ENCODE data around the gene HTRA1. TPM values are rescaled to one million over a fixed set of nuclear protein-coding genes. Genes with fewer than 3 reads are reported as not detected.

The HTRA1 gene
- total RNA-seq, 2 experiments from 2014 or later = not detected

DNA sequence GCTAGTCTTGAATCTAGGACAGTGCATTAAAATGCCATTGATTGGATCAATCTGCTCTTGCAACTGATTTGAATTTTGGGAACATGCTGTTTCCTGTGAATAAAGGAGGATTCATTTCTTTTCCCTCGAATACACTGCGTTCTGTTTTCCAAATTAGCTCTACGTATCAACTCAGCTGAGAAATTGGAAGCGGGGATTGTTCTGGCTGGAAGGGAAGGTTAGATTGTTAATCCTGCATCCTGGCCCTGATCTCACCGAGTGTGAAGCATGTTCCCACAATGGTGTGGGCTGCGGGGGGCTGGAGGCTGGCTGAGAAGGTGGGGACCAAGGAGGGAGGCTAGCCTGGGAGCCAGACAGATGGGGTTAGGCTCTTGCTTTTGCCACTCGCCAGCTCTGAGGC is 17.6 kb downstream of the HTRA1 start:
- Mint-ChIP-seq H3K27me3 (peaks cover 7% of the 10 kb centered on the region), H3K36me3 (no peaks in the 10 kb centered on the region), H3K27ac (no peak overlapping the region), H3K4me1 (ENCODE audit: low read depth) (no peaks in the 10 kb centered on the region), H3K9me3 (peaks cover 6% of the 10 kb centered on the region), H3K4me3 (no peak overlapping the region)
- intact Hi-C loops (cut with micrococcal nuclease) = no loop called here
- CTCF ChIA-PET = no interaction called here
- DNase-seq = no peak
- POLR2A ChIA-PET = no interaction called here

- POLR2A ChIA-PET = no interaction called here
- intact Hi-C loops (cut with micrococcal nuclease) = no loop called here
These were observed 18.9 kb downstream of the HTRA1 start for GRCh38 chr10:122480146-122480833.

GRCh38 chr10:122481296-122482056 is 20.1 kb downstream of the HTRA1 start:
- peaks cover 7% of the 10 kb centered on the region for H3K27me3 Mint-ChIP-seq
- peaks cover 6% of the 10 kb centered on the region for H3K9me3 Mint-ChIP-seq
- DNase-seq = no peak
- no peaks in the 10 kb centered on the region for H3K36me3 Mint-ChIP-seq
- POLR2A ChIA-PET = no interaction called here
- no peaks in the 10 kb centered on the region for H3K4me1 Mint-ChIP-seq (ENCODE audit: low read depth)
- no peak overlapping the region for H3K4me3 Mint-ChIP-seq
- H3K27ac Mint-ChIP-seq = no peak overlapping the region
- intact Hi-C loops (cut with micrococcal nuclease) = no loop called here
- CTCF ChIA-PET = interaction anchor here (1.1 kb wide), 1 partner anchor 84 kb away, joined by 3 read pairs; no protein-coding TSS in a partner anchor

More at GRCh38 chr10:122480146-122480833, 18.9 kb downstream of the HTRA1 start:
- peaks cover 6% of the 10 kb centered on the region for H3K9me3 Mint-ChIP-seq
- H3K4me1 Mint-ChIP-seq (ENCODE audit: low read depth) = no peaks in the 10 kb centered on the region
- no peak for DNase-seq
- CTCF ChIA-PET = interaction anchor here (1.1 kb wide), 1 partner anchor 85 kb away, joined by 3 read pairs; no protein-coding TSS in a partner anchor
- no peak overlapping the region for H3K4me3 Mint-ChIP-seq
- H3K36me3 Mint-ChIP-seq = no peaks in the 10 kb centered on the region
- H3K27ac Mint-ChIP-seq = no peak overlapping the region
- peaks cover 7% of the 10 kb centered on the region for H3K27me3 Mint-ChIP-seq

DNA sequence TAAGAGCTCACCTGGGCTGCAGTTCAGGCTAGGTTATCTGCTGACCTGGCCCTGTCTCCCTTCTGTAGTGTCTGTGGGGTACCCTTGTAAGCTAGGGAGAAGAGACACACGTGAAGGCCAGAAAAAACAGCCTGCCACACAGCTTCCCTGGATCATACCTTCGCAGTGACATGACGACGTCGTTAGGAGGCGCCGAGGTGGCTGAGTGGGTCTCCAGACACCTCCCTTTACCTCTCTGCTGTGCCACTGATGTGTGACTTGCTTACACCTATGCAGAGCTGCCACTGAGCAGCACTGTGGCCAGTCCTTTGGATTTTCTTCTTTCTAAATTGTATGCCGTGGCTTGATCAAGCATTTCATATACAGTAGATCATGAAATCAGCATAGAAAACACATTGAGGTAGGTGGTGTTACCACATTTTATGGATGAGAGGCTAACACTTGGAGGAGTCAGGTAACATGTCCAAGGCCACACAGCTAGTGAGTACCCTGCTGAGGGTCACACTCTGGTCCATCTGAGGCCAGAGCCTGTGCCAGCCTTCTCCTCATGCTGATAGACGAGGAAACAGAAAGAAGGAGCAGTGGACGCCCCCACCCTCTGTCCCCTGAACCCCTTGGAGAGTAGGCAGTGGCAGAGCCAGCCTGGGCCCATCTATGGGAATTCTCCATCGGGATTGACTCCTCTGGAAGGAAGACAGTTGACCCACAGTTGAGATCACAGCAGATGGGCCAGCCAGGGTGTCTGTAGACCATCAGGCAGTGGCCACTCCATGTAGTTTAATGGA is 23.1 kb downstream of the HTRA1 start:
- no peak overlapping the region for H3K27ac Mint-ChIP-seq
- ChIA-PET CTCF (interaction anchor here (1.5 kb wide), 1 partner anchor 49 kb away, joined by 4 read pairs; no protein-coding TSS in a partner anchor), POLR2A (no interaction called here)
- H3K4me1 Mint-ChIP-seq (ENCODE audit: low read depth) = peaks cover 4% of the 10 kb centered on the region
- no peak for DNase-seq
- H3K4me3 Mint-ChIP-seq = no peak overlapping the region
- H3K36me3 Mint-ChIP-seq = no peaks in the 10 kb centered on the region
- peaks cover 8% of the 10 kb centered on the region for H3K27me3 Mint-ChIP-seq
- intact Hi-C loops (cut with micrococcal nuclease) = no loop called here
- peaks cover 6% of the 10 kb centered on the region for H3K9me3 Mint-ChIP-seq

- no peak overlapping the region for H3K4me3 Mint-ChIP-seq
- intact Hi-C loops (cut with micrococcal nuclease) = no loop called here
- ChIA-PET POLR2A (no interaction called here), CTCF (no interaction called here)
- H3K27me3 Mint-ChIP-seq = peaks cover 5% of the 10 kb centered on the region
- no peak for DNase-seq
- H3K9me3 Mint-ChIP-seq = peaks cover 6% of the 10 kb centered on the region
- H3K27ac Mint-ChIP-seq = no peak overlapping the region
- H3K4me1 Mint-ChIP-seq (ENCODE audit: low read depth) = peaks cover 11% of the 10 kb centered on the region
- no peaks in the 10 kb centered on the region for H3K36me3 Mint-ChIP-seq
These were observed 24.3 kb downstream of the HTRA1 start for GRCh38 chr10:122485670-122486069.

DNA sequence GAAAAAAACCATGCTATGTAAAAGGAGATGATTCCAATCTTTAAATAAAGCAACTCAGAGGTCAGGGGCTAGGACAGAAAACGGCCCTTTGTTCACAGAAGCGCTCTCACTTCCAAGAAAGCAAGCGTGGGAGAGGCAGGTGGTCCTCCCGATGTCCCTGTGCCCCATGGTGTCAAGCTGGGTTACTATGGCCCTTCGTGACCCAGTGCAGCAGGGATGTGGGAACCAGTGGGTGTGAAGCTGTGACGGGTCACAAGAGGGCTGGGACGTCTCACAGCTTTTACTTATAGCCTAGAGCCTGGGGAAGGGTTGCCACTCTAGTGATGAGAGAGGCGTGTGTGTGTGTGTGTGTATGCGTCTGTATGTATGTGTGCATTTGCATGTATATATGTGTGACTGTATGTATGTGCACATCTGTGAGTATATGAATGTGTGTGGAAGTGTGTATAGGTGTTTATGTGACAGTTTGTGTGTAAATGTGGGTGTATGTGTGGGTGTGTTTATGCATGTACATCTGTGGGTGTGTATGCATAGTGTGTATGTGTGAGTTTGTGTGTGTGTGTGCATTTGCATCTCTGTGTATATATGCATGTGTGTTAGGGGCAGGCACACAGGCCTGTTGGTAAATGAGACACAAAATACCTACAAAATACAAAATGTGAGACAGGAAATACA is 25.2 kb downstream of the HTRA1 start:
- Mint-ChIP-seq H3K27ac (no peak overlapping the region), H3K4me1 (ENCODE audit: low read depth) (peaks cover 20% of the 10 kb centered on the region), H3K4me3 (no peak overlapping the region), H3K36me3 (no peaks in the 10 kb centered on the region), H3K9me3 (peaks cover 3% of the 10 kb centered on the region), H3K27me3 (peaks cover 5% of the 10 kb centered on the region)
- POLR2A ChIA-PET = no interaction called here
- no peak for DNase-seq
- CTCF ChIA-PET = interaction anchor here (1.0 kb wide), 1 partner anchor 79 kb away, joined by 4 read pairs; no protein-coding TSS in a partner anchor
- intact Hi-C loops (cut with micrococcal nuclease) = no loop called here

DNA sequence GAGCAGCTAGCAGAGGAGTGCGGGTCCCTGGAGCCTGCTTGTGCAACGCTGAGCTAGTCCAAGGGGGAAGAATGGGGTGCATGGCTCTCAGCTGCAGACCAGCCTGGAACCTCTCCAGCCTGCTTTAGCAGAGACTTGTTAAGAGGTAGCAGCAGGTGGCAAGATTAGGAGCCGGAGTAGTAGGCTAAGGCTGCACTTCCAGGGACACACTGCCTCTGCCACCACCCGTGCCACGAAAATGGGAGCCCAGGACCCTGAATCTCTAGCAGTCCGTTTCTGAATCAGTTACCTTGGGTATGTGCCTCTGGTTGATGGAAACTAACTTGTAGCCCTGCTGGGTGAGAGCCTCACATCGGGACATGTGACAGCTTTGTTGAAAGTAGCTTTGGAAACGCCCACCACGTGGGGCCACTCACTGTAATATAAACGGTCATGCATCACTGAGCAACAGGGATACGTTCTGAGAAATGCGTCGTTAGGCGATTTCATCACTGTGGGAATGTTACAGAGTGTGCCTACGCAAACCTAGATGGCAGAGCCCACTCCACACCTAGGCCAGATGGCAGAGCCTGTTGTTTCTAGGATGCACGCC is 25.9 kb downstream of the HTRA1 start:
- H3K4me1 Mint-ChIP-seq (ENCODE audit: low read depth) = peaks cover 27% of the 10 kb centered on the region
- intact Hi-C loops (cut with micrococcal nuclease) = no loop called here
- H3K27me3 Mint-ChIP-seq = peaks cover 5% of the 10 kb centered on the region
- no peaks in the 10 kb centered on the region for H3K9me3 Mint-ChIP-seq
- H3K27ac Mint-ChIP-seq = no peak overlapping the region
- POLR2A ChIA-PET = no interaction called here
- no peaks in the 10 kb centered on the region for H3K36me3 Mint-ChIP-seq
- CTCF ChIA-PET = interaction anchor here (1.0 kb wide), 1 partner anchor 78 kb away, joined by 4 read pairs; no protein-coding TSS in a partner anchor
- no peak overlapping the region for H3K4me3 Mint-ChIP-seq
- DNase-seq = no peak

GRCh38 chr10:122490268-122490667 is 28.9 kb downstream of the HTRA1 start:
- Mint-ChIP-seq H3K4me3 (no peak overlapping the region), H3K36me3 (no peaks in the 10 kb centered on the region), H3K9me3 (no peaks in the 10 kb centered on the region), H3K27me3 (peaks cover 5% of the 10 kb centered on the region), H3K27ac (no peak overlapping the region), H3K4me1 (ENCODE audit: low read depth) (peaks cover 29% of the 10 kb centered on the region)
- ChIA-PET POLR2A (interaction anchor here (1.5 kb wide), 1 partner anchor 116 kb away, joined by 4 read pairs; the partner anchor contains the start of gene PLEKHA1), CTCF (interaction anchor here (3.7 kb wide), 1 partner anchor 75 kb away, joined by 17 read pairs; no protein-coding TSS in a partner anchor)
- intact Hi-C loops (cut with micrococcal nuclease) = loop anchor here (2.0 to 5.0 kb wide), 3 partner anchors 25 to 103 kb away; no protein-coding TSS in a partner anchor
- DNase-seq = peak; percentile 14

DNA sequence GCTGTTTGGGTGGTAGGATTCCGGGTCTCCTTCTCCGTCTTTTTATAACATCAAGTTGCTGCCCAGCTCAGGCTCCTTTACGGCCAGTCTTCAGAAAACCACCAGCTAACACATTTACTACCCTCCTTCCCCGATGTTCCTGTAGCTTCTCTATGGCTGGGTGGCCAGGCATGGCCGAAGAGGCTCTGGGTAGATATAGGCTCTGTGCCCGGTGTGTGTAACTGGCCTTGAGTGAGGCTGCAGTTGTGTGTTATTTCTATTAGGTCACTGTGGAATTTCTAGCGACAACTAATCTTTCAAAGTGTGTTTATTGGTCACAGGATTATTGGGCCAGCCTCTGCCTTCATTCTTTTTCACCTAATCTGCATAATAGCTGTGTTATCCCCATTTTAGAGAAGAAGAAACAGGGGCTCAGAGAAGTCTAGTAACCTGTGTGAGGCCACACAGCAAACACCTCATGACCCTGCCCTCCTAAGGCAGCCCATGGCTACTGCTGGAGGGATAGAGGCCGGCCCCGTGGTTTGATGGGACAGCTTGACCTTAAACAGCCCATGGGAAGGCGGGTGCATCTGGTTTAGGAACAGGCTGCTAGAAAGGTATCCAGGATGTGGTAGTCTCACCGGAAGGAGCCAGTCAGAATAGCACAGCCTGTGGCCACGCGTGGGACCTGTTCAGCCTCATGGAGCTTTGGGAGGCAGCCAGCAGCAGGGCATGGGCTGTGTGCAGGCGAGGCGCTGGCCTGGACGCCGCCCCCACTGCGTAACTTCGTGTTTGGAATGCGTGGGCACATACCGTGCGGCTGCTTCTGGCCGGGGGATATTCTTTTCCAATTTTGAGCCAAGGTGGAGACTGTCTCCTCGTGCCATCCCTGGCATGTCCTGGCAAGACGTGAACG is 29.7 kb downstream of the HTRA1 start:
- Mint-ChIP-seq H3K27me3 (peaks cover 5% of the 10 kb centered on the region), H3K4me3 (no peak overlapping the region), H3K27ac (no peak overlapping the region), H3K9me3 (no peaks in the 10 kb centered on the region), H3K4me1 (ENCODE audit: low read depth) (peaks cover 36% of the 10 kb centered on the region), H3K36me3 (no peaks in the 10 kb centered on the region)
- peak; percentile 83 for DNase-seq
- ChIA-PET CTCF (interaction anchor here (1.1 to 3.7 kb wide), 2 partner anchors 51 to 75 kb away, joined by 3 to 17 read pairs; no protein-coding TSS in a partner anchor), POLR2A (interaction anchor here (1.0 to 1.5 kb wide), 2 partner anchors 24 to 116 kb away, joined by 4 read pairs; partner anchors contain the start of gene PLEKHA1)
- intact Hi-C loops (cut with micrococcal nuclease) = loop anchor here (2.0 to 5.0 kb wide), 3 partner anchors 24 to 104 kb away; no protein-coding TSS in a partner anchor

DNA sequence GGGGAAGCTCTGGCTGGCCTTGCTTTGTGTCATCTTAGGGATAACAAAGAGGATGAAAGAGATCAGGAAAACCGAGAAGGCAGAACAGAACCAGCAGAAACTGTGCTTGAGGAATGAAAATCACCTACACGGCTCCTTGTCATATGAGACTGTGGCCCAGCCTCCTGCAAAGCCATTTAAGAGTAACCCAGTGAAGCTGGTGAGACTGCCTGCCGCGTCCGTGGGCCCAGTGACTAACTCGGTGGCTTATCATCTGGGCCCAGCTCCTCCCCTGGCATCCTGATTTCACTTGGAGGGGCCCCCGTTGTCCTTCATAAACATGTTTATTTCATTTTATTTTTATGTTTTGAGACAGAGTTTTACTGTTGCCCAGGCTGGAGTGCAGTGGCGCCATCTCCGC is 30.7 kb downstream of the HTRA1 start:
- CTCF ChIA-PET = interaction anchor here (1.1 to 3.7 kb wide), 2 partner anchors 50 to 74 kb away, joined by 3 to 17 read pairs; no protein-coding TSS in a partner anchor

More for the DNA sequence above, 30.7 kb downstream of the HTRA1 start:
- no peak overlapping the region for H3K4me3 Mint-ChIP-seq
- H3K4me1 Mint-ChIP-seq (ENCODE audit: low read depth) = peaks cover 41% of the 10 kb centered on the region
- H3K27ac Mint-ChIP-seq = no peak overlapping the region
- no peaks in the 10 kb centered on the region for H3K36me3 Mint-ChIP-seq
- no peaks in the 10 kb centered on the region for H3K9me3 Mint-ChIP-seq
- intact Hi-C loops (cut with micrococcal nuclease) = loop anchor here (2.0 to 5.0 kb wide), 3 partner anchors 17 to 105 kb away; no protein-coding TSS in a partner anchor
- POLR2A ChIA-PET = interaction anchor here (1.5 kb wide), 1 partner anchor 117 kb away, joined by 4 read pairs; the partner anchor contains the start of gene PLEKHA1
- H3K27me3 Mint-ChIP-seq = peaks cover 5% of the 10 kb centered on the region
- peak; percentile 37 for DNase-seq
